NK-92 (cell line): ENCODE data around the gene PCDHAC2.

Experiments
- DNase-seq: peaks from one replicate; lab custom pipeline; 2025; ENCODE audit not compliant: unreplicated experiment; lab: John Stamatoyannopoulos, UW

PCDHAC2 gene

GRCh38 chr5:140988100-140988499 is 21.8 kb downstream of the PCDHAC2 start:
- no peak for DNase-seq

DNA sequence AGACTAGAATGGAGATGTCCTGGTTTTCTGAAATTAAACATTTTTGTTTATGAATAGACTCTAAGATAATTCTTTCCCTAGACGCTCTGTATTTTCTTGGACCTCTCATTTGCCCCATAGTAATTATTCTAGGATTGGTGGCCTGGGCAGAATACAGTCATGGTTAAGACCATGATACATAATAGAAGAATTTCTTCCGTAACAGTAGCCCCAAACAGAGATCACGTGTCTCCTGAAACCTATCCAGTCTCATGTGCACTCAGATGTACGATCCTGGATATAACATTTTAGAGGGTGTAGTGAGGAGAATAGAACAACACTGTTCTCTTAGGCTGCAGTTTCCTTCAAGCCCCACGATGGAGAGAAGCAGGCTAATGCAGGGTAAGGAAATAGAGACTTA is 22.3 kb downstream of the PCDHAC2 start:
- DNase-seq = no peak

- DNase-seq = no peak
Observed at GRCh38 chr5:140989254-140990020, 23.2 kb downstream of the PCDHAC2 start.

DNA sequence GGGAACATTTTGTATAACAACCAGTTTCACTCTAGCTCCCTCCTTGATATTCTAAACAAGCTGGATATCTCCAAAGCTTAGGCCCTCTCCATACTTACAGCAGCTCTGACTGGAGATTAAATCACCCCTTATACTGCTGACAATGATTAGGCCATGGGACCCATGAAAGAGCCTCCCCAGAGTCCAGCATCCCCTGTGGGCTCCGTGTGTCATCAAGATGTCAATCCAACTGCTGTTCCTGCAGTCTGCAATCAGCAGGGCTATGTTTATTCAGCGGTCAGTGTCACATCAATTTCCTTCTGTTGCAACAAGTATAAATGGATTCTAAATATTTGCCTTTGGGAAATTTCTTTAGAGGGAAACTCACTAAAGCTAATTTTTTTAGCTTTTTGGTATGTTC is 26.6 kb downstream of the PCDHAC2 start:
- no peak for DNase-seq

DNA sequence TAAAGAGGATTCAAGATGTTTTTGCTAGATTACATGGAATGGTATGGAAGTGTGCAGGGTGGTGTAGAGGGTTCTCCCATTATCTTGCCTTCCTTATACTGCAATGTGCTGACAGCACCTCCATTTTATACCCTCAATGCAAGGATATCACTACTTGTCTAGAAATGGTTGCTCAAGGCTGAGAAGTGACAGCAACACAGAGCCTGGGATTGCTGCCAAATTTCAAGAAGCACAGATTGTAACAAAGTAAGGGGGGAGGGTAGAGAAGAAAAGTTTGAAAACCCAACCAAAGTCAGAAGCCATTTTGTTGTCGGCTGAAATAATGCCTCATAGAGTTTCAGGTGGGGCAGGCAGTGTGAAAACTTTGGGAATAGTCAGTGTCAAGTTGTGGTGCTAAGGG is 29.8 kb downstream of the PCDHAC2 start:
- no peak for DNase-seq

- DNase-seq = no peak
Observed at GRCh38 chr5:140998921-140999410, 32.7 kb downstream of the PCDHAC2 start.

GRCh38 chr5:141001446-141001843 is 35.2 kb downstream of the PCDHAC2 start:
- DNase-seq = no peak

GRCh38 chr5:141001844-141002604 is 35.7 kb downstream of the PCDHAC2 start:
- DNase-seq = no peak

GRCh38 chr5:141002605-141002965 is 36.3 kb downstream of the PCDHAC2 start:
- no peak for DNase-seq

GRCh38 chr5:141003031-141003430 is 36.8 kb downstream of the PCDHAC2 start:
- no peak for DNase-seq

DNA sequence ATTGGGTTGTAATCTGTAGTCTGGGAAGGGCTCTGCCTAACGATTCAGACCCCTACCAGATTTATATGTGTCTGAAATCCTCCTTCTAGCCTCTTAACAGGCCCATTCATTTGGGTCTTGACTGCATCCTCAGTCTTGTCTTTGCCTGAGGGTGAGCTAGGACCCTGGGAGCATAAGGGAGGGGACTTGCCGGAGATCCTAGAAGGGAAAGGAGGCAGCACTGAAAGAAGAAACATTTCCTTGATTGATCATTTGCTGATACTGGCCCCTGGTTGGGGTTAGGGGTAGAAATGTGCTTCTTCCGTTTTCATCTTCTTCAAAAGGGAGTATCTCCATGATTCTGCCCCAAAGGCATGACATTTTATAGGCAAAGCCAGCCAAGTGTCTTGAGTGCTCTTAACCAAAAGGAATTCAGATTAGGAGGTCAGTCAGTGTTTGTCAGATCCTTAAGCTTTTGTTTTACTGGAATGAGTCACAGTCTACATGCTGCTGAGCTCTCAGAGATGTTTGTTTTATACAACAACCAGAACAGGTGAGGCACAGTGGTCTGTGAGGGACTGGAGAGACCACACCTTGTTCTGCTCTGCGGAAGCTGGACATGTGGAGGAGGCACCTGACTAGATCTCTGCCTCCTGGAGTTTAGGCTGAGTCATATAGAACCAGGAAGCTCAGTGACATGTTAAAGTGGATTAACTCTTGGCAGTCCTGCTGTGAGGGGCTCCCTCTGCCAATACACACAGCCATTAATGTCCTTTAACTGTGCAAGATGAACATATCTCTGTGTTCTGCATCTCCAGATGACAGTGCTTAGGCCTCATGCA is 37.7 kb downstream of the PCDHAC2 start:
- DNase-seq = no peak

- no peak for DNase-seq
Observed at GRCh38 chr5:141007791-141008190, 41.5 kb downstream of the PCDHAC2 start.

DNA sequence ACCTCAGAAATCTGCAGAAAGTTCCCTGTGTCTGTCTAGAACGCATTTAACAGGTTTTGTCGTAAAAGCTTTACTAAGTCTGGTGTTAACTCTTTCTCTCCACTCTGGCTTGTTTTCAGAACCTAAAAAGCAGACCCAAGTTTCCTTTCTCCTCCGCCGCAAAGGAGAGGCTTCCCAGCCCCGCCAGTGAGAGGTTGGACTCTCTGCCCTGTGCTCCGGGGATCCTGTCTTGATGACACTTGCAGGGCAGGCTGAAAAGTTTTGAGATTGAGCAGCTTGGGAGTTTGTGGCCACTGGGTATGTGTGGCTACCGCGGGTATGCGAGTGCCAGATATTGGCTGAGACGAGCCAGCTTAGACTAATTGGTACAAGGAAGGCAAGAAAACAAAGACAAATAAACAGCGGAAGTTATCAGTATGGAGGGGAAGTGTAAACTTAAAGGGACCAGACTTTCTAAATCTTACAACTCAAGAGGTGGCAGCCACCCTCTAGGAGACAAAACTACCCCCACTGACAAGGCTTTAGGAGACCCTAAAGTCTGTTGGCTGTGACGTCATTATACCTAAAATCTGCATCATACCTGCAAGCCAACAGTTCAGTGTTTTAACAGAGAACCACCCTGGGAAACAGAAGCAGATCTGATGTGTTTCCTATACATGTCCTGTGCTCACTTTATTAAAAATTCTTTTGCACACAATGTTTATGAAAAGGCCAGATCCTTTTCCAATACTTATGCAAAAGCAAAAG is 43.9 kb downstream of the PCDHAC2 start:
- DNase-seq = no peak

GRCh38 chr5:141017943-141018342 is 51.7 kb downstream of the PCDHAC2 start:
- no peak for DNase-seq
